ENCODE results near the gene MRPL42. TPM values are rescaled to one million over a fixed set of nuclear protein-coding genes. Genes with fewer than 3 reads are reported as not detected.

Gene MRPL42
- 10 to 100 TPM; 66.5 to 77.6 (median 73.9) TPM for total RNA-seq (2021; fragmentation: NEBNext Ultra II Directional; extraction: Animal tissue kit (Norgen Biotek cat#: 25700))
- long read RNA-seq, full-length matches to known transcripts = 81 of 91 reads
- long read RNA-seq, partial matches to known transcripts = 4 of 91 reads
- long read RNA-seq, other reads (novel, unspliced or antisense) = 6 of 91 reads

DNA sequence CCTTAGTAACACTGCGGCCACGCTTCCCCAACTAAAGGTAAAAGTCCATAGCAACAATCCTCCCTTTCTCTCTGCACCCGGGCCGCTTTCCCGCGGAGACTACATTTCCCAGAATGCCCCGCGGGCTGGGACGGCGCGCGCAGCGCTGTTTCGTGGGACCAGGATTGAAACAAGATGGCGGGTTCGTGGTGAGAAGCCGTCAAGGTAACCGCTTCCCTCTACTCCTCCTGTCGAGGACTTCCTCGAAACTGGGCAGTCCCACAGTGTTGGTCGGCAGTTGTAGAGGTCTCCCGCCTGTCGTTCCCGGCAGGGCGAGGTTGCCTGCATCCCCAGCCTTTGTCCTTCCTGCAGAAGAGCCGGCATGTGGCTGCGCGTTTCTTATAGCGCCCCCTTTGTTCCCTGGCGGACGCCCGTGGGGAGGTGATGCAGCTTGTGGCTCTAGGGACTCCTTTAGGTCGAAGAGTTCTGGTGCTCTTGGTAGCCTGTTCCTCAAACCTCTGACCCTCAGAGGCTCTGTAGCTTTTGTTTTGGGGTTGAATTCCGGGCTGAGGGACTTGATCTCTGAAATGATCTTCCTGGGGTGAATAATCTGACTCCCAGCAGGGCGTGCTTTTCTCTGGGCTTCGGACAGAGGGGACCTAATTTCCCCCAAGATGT, at the start of gene MRPL42:
TSS of gene MRPL42 (plus strand) at position 164 of the 657 bp plus-strand sequence. CDS start 1,772 bp downstream, outside the sequence.
- peaks cover 29% of the 10 kb centered on the region for H3K4me1 Mint-ChIP-seq (ENCODE audit: low read depth)
- H3K9me3 Mint-ChIP-seq = no peaks in the 10 kb centered on the region
- peak; percentile 85 for DNase-seq
- peak within 1 kb of the TSS; percentile 99 for H3K4me3 Mint-ChIP-seq
- H3K27me3 Mint-ChIP-seq (ENCODE audit: insufficient read depth) = peaks cover 2% of the 10 kb centered on the region
- TF ChIP-seq, protein P1, sequence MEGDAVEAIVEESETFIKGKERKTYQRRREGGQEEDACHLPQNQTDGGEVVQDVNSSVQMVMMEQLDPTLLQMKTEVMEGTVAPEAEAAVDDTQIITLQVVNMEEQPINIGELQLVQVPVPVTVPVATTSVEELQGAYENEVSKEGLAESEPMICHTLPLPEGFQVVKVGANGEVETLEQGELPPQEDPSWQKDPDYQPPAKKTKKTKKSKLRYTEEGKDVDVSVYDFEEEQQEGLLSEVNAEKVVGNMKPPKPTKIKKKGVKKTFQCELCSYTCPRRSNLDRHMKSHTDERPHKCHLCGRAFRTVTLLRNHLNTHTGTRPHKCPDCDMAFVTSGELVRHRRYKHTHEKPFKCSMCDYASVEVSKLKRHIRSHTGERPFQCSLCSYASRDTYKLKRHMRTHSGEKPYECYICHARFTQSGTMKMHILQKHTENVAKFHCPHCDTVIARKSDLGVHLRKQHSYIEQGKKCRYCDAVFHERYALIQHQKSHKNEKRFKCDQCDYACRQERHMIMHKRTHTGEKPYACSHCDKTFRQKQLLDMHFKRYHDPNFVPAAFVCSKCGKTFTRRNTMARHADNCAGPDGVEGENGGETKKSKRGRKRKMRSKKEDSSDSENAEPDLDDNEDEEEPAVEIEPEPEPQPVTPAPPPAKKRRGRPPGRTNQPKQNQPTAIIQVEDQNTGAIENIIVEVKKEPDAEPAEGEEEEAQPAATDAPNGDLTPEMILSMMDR (IDR thresholded peaks at IDR 0.05) = peak; percentile 90
- H3K36me3 Mint-ChIP-seq (ENCODE audit: low read depth) = peaks cover 8% of the 10 kb centered on the region
- peak within 1 kb of the TSS; percentile 94 for H3K27ac Mint-ChIP-seq

DNA sequence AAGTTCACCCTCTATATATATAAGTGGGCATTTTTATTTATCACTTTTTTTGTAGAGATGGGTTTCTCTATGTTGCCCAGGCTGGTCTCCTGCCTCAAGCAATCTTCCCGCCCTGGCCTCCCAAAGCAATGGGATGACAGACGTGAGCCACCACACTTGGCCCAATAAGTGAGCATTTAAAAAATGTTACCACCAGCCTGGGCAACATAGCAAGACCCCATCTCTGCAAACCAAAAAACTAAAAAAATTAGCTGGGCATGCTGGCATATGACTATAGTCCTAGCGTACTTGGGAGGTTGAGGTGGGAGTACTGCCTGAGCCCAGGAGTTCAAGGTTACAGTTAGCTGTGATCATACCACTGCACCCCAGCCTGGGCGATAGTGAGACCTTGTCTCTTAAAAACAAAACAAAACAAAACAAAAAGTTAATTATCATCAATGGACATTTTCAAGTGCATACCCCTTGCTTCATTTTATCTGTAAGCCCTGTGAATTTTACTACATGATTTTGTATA, 49.3 kb upstream of the MRPL42 start:
- Mint-ChIP-seq H3K4me3 (no peak overlapping the region), H3K9me3 (no peaks in the 10 kb centered on the region), H3K27ac (no peak overlapping the region), H3K27me3 (ENCODE audit: insufficient read depth) (peaks cover 2% of the 10 kb centered on the region; the same call in 1 of the 2 replicates), H3K36me3 (ENCODE audit: low read depth) (peaks cover 13% of the 10 kb centered on the region), H3K4me1 (ENCODE audit: low read depth) (peaks cover 80% of the 10 kb centered on the region)
- TF ChIP-seq, protein P1 (IDR thresholded peaks at IDR 0.05) = no peak
- DNase-seq = no peak

- H3K4me3 Mint-ChIP-seq = no peak overlapping the region
- DNase-seq = peak; percentile 62
- peaks cover 2% of the 10 kb centered on the region; the same call in 1 of the 2 replicates for H3K27me3 Mint-ChIP-seq (ENCODE audit: insufficient read depth)
- TF ChIP-seq, protein P1 (IDR thresholded peaks at IDR 0.05) = peak; percentile 90
- H3K4me1 Mint-ChIP-seq (ENCODE audit: low read depth) = peaks cover 83% of the 10 kb centered on the region
- H3K9me3 Mint-ChIP-seq = no peaks in the 10 kb centered on the region
- H3K27ac Mint-ChIP-seq = peak overlapping the region; percentile 44
- H3K36me3 Mint-ChIP-seq (ENCODE audit: low read depth) = peaks cover 2% of the 10 kb centered on the region
Observed at GRCh38 chr12:93419388-93420034, 47.8 kb upstream of the MRPL42 start.

DNA sequence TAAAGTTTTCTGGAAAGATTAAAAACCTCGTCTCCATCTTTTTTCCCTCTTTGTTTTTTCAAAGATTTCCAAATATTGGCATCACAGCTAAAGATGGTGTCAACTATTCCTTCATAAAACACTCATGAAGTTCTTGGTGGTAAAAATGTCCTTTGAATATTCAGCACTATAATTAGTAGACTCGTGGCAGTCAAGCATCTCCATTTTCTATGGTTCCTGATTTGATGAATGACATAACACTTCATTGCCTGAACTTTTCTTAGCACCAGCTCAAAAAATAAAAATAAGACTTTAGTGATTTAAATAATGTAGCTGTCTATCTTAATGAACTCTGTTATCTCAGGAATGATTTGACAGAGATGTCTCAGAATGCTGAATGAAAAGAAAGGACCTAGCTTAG, 45.3 kb upstream of the MRPL42 start:
- Mint-ChIP-seq H3K9me3 (no peaks in the 10 kb centered on the region), H3K36me3 (ENCODE audit: low read depth) (no peaks in the 10 kb centered on the region), H3K27ac (no peak overlapping the region), H3K4me3 (no peak overlapping the region), H3K4me1 (ENCODE audit: low read depth) (peaks cover 80% of the 10 kb centered on the region), H3K27me3 (ENCODE audit: insufficient read depth) (peaks cover 2% of the 10 kb centered on the region; the same call in 1 of the 2 replicates)
- no peak for DNase-seq
- TF ChIP-seq, protein P1 (IDR thresholded peaks at IDR 0.05) = no peak

GRCh38 chr12:93425736-93426411, 41.4 kb upstream of the MRPL42 start:
- Mint-ChIP-seq H3K9me3 (no peaks in the 10 kb centered on the region), H3K27me3 (ENCODE audit: insufficient read depth) (no peaks in the 10 kb centered on the region), H3K4me3 (no peak overlapping the region), H3K4me1 (ENCODE audit: low read depth) (peaks cover 90% of the 10 kb centered on the region), H3K36me3 (ENCODE audit: low read depth) (no peaks in the 10 kb centered on the region), H3K27ac (peak overlapping the region; percentile 18; the same call in 1 of the 2 replicates)
- DNase-seq = no peak
- TF ChIP-seq, protein P1 (IDR thresholded peaks at IDR 0.05) = no peak

Measured in HFFc6 (cell line).